ENCODE data around the gene LPAR2.

GRCh38 chr19:19659646-19660245, 31.7 kb upstream of the LPAR2 start:
- TF ChIP-seq CTCF (conservative IDR thresholded peaks at IDR 0.05; ENCODE audit: low read depth in 2 of 2): no peak
- TF ChIP-seq POLR2AphosphoS5 (IDR thresholded peaks at IDR 0.05; ENCODE audit: low read depth): no peak
- no peak for TF ChIP-seq JUNB (IDR thresholded peaks at IDR 0.05; ENCODE audit: unreplicated experiment)
- TF ChIP-seq REST (IDR thresholded peaks at IDR 0.05; ENCODE audit: unreplicated experiment): no peak
- no peak for TF ChIP-seq CREB1 (CRISPR knock-in tag; IDR thresholded peaks at IDR 0.05; ENCODE audit: low read depth)
- no peak for TF ChIP-seq ZNF331 (CRISPR knock-in tag; IDR thresholded peaks at IDR 0.05; ENCODE audit: low read depth)
- TF ChIP-seq EZH2 (IDR thresholded peaks at IDR 0.05; ENCODE audit: low read depth, unreplicated experiment): no peak
- no peak for TF ChIP-seq EZH2phosphoT487 (IDR thresholded peaks at IDR 0.05; ENCODE audit: unreplicated experiment)
- TF ChIP-seq ETS1 (IDR thresholded peaks at IDR 0.05): no peak
- TF ChIP-seq STAT1 (IDR thresholded peaks at IDR 0.05; ENCODE audit: unreplicated experiment): no peak
- no peak for TF ChIP-seq NANOG (IDR thresholded peaks at IDR 0.05; ENCODE audit: borderline replicate concordance)
- no peak for TF ChIP-seq ZNF114 (CRISPR knock-in tag; IDR thresholded peaks at IDR 0.05)
- no peak for TF ChIP-seq ZNF462 (CRISPR knock-in tag; IDR thresholded peaks at IDR 0.05)

Data from GM23338 (cell line).